A549 (cell line): ENCODE data around the gene FAM131B. TPM values are rescaled to one million over a fixed set of nuclear protein-coding genes. Genes with fewer than 3 reads are reported as not detected.

Experiments used
- ATAC-seq, 2 experiments: fragments of 200-7000 bp in 1 of 2; fragments of >200 bp in 1 of 2; cut with Nextera tagmentation in 1 of 2; cut with Tn5 transposase in 1 of 2; 3 replicates each; pipeline versions ENCODE4 v1.8.0 to v1.9.1; 2018 to 2020; ENCODE audit warnings: mild to moderate bottlenecking in 1 of 2, moderate library complexity in 1 of 2
- CTCF ChIA-PET: fragments of 300-600 bp; sonication (Branson Sonifier 250); formaldehyde crosslinking; extraction: SDS; loops from one replicate; lab custom pipeline; 2021; ENCODE audit warnings: antibody characterized with exemption, inconsistent platforms; lab: Yijun Ruan, JAX
- POLR2A ChIA-PET: fragments of 350-600 bp; formaldehyde crosslinking; extraction: SDS; loops from one replicate; lab custom pipeline; 2021; ENCODE audit warnings: antibody characterized with exemption, inconsistent platforms; lab: Yijun Ruan, JAX
- DNase-seq, 2 experiments: peaks; one replicate each; pipeline versions ENCODE4 v3.0.0 to v3.0.0-alpha.2; 2011 to 2016; ENCODE audit warnings: low read depth in 1 of 2, low spot score in 1 of 2
- FAIRE-seq: peaks from 2 replicates; lab custom pipeline; 2011; peaks lifted over from hg19 to GRCh38; lab: Jason Lieb, UNC
- H3K27ac ChIP-seq, 2 experiments: fragments of >200 bp; sonication (Bioruptor Twin); formaldehyde crosslinking; 3 replicates each; pipeline ENCODE4 v1.5.1; 2016 to 2017
- H3K4me1 ChIP-seq: fragments of >200 bp; sonication (Bioruptor Twin); formaldehyde crosslinking; 3 replicates; pipeline ENCODE4 v1.6.1; 2016
- H3K4me2 ChIP-seq: fragments of >200 bp; sonication (Bioruptor Twin); formaldehyde crosslinking; 3 replicates; pipeline ENCODE4 v1.6.1; 2016
- H3K4me3 ChIP-seq: fragments of >200 bp; sonication (Bioruptor Twin); formaldehyde crosslinking; 3 replicates; pipeline ENCODE4 v1.5.1; 2016
- H3K9me3 ChIP-seq: fragments of >200 bp; sonication (Bioruptor Twin); formaldehyde crosslinking; 3 replicates; pipeline ENCODE4 v1.6.1; 2016
- ATOH8 ChIP-seq: fragments of 250-450 bp; sonication (Bioruptor Pico); IDR thresholded peaks from 2 replicates; pipeline ENCODE4 v1.5.0; 2020; ENCODE audit warnings: low read depth, mild to moderate bottlenecking, moderate library complexity
- CBX2 ChIP-seq: fragments of 200-600 bp; sonication (generic); IDR thresholded peaks from 2 replicates; pipeline ENCODE4 v1.6.1; 2016; ENCODE audit warnings: low read depth, mild to moderate bottlenecking, borderline replicate concordance
- CBX8 ChIP-seq: fragments of 200-600 bp; sonication (generic); IDR thresholded peaks from 2 replicates; pipeline ENCODE4 v1.6.1; 2016
- CHD2 ChIP-seq: fragments of 150-350 bp; IDR thresholded peaks from 2 replicates; pipeline ENCODE4 v1.6.1; 2014; ENCODE audit warnings: low read length; ENCODE audit not compliant: partially characterized antibody
- EHMT2 ChIP-seq: fragments of 200-600 bp; sonication (generic); IDR thresholded peaks from 2 replicates; pipeline ENCODE4 v1.6.1; 2016; ENCODE audit warnings: antibody characterized with exemption, low read depth, mild to moderate bottlenecking, moderate library complexity
- HDAC2 ChIP-seq: fragments of 200-600 bp; sonication (generic); IDR thresholded peaks from 2 replicates; pipeline ENCODE4 v1.6.1; 2016
- HEYL ChIP-seq: fragments of 250-450 bp; sonication (Bioruptor Pico); IDR thresholded peaks from 2 replicates; pipeline ENCODE4 v1.8.0; 2021; ENCODE audit warnings: mild to moderate bottlenecking, moderate library complexity
- KDM5A ChIP-seq: fragments of 200-600 bp; sonication (generic); IDR thresholded peaks from 2 replicates; pipeline ENCODE4 v1.6.1; 2016; ENCODE audit warnings: antibody characterized with exemption, mild to moderate bottlenecking
- MAFK ChIP-seq: fragments of 450-650 bp; IDR thresholded peaks from 2 replicates; pipeline ENCODE4 v1.6.1; 2014; ENCODE audit not compliant: partially characterized antibody
- POLR2A ChIP-seq: IDR thresholded peaks from 2 replicates; pipeline ENCODE4 v1.6.1; 2012; ENCODE audit warnings: mild to moderate bottlenecking, low read length
- POLR2AphosphoS2 ChIP-seq: conservative IDR thresholded peaks from 2 replicates; pipeline ENCODE4 v1.6.1; 2012; ENCODE audit warnings: low read length, improper control_type of control experiment, inconsistent platforms
- RCOR1 ChIP-seq: fragments of 150-350 bp; IDR thresholded peaks from 2 replicates; pipeline ENCODE4 v1.6.1; 2014; ENCODE audit warnings: antibody characterized with exemption, low read length, low read depth
- WGBS: methylation state at CpG from one replicate; pipeline ENCODE4 v1.1.6; 2017; ENCODE audit errors: missing lambda C conversion rate; 5-methylcytosine and 5-hydroxymethylcytosine counted together
- polyA plus RNA-seq, 4 experiments: library from polyadenylated mRNA; depleted of rRNA in 3 of 4; stranded (reverse); fragments of >200 nt; fragmentation: RNase III in 1 of 4; extraction: RNeasy Plus Mini Kit Qiagen cat#74134 plus additional on column Dnase treatment in 1 of 4; gene quantifications; 2 replicates in 3 of 4; 3 replicates in 1 of 4; pipeline ENCODE4 v1.2.3, GENCODE V29; 2011 to 2017
- TF ChIP-seq, protein P1 (sequence below): fragments of 250-450 bp; sonication (Bioruptor Pico); IDR thresholded peaks from 2 replicates; pipeline ENCODE4 v1.5.0; 2021; ENCODE audit warnings: mild to moderate bottlenecking, moderate library complexity, borderline replicate concordance
- TF ChIP-seq, protein P2 (sequence below): fragments of 450-650 bp; IDR thresholded peaks from 2 replicates; pipeline ENCODE4 v1.6.1; 2014; ENCODE audit warnings: antibody characterized with exemption
- TF ChIP-seq, protein P3 (sequence below): fragments of >200 bp; sonication (Bioruptor Twin); formaldehyde crosslinking; IDR thresholded peaks from 3 replicates; pipeline ENCODE4 v1.5.1; 2016

Gene FAM131B
- polyA plus RNA-seq, 2 of the 4 experiments (the other 2 are of a cell fraction) = 0.19 to 0.52 TPM

- no peak for TF ChIP-seq POLR2A
- TF ChIP-seq EHMT2 = no peak
- TF ChIP-seq, protein P1, sequence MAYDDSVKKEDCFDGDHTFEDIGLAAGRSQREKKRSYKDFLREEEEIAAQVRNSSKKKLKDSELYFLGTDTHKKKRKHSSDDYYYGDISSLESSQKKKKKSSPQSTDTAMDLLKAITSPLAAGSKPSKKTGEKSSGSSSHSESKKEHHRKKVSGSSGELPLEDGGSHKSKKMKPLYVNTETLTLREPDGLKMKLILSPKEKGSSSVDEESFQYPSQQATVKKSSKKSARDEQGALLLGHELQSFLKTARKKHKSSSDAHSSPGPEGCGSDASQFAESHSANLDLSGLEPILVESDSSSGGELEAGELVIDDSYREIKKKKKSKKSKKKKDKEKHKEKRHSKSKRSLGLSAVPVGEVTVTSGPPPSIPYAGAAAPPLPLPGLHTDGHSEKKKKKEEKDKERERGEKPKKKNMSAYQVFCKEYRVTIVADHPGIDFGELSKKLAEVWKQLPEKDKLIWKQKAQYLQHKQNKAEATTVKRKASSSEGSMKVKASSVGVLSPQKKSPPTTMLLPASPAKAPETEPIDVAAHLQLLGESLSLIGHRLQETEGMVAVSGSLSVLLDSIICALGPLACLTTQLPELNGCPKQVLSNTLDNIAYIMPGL (CRISPR knock-in tag) = no peak
- no peak for TF ChIP-seq POLR2AphosphoS2
- no peak for TF ChIP-seq CHD2
- TF ChIP-seq CBX2 = no peak
- no peak for TF ChIP-seq MAFK
- TF ChIP-seq, protein P2, sequence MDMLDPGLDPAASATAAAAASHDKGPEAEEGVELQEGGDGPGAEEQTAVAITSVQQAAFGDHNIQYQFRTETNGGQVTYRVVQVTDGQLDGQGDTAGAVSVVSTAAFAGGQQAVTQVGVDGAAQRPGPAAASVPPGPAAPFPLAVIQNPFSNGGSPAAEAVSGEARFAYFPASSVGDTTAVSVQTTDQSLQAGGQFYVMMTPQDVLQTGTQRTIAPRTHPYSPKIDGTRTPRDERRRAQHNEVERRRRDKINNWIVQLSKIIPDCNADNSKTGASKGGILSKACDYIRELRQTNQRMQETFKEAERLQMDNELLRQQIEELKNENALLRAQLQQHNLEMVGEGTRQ = no peak
- TF ChIP-seq, all 56 proteins: peak for 0
These were observed 36.1 kb upstream of the FAM131B start (continued) for GRCh38 chr7:143398616-143399015.

DNA sequence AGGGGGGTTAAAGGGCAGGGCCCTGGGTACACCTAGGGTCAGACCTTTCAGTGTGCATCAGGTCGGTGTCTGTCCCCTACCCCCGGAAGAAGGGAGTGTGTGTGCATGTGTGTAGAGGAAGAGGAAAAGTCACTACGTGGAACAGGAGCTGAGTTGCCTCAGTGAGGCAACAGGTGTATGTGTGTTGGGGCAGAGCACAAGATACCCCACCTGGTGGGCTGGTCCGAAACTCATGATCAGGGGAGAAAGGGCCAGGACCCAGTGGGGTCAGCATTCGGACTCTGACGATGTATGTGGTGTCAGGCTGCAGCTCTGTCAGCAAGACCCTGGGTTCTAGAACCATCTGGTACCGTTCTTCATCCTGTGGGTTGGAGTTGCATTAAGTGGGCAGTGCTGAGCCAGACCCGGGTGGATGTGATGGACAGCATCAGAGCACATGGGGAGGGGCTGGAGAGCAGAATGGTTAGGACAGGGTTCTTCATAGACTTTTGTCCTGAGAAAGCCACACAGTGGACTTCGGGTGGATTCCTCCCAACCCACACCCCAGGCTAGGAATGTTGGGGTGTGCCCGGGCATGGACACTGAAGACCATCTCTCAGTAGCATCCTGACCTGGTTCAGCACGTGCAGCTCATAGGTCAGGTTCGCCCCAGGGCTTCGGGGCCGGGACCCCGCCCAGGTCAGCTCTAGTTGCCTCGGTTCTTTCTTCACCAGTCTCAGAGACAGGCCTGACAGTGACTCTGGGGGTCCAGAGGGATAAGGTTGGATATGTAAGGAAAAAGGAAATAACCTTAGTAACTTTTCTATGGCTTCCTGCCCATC, 35.4 kb upstream of the FAM131B start:
- no peak for FAIRE-seq

More for the DNA sequence above, 35.4 kb upstream of the FAM131B start:
- no peak overlapping the region for H3K4me3 ChIP-seq
- DNase-seq (no peak), ATAC-seq (no peak)
- no peaks in the 10 kb centered on the region for H3K9me3 ChIP-seq
- ChIA-PET CTCF (interaction anchor here (1.0 to 4.3 kb wide), 5 partner anchors 10 to 19 kb away, joined by 4 to 19 read pairs (median 10); partner anchors contain the start of gene EPHA1), POLR2A (no interaction called here)
- H3K4me2 ChIP-seq = no peak overlapping the region
- H3K4me1 ChIP-seq = peaks cover 2% of the 10 kb centered on the region; the same call in 1 of the 3 replicates
- no peak for TF ChIP-seq KDM5A
- TF ChIP-seq, protein P2 = no peak
- no peak for TF ChIP-seq POLR2AphosphoS2
- TF ChIP-seq ATOH8 (CRISPR knock-in tag) = no peak
- TF ChIP-seq CBX8 = no peak
- no peak for TF ChIP-seq HDAC2
- TF ChIP-seq, protein P3, sequence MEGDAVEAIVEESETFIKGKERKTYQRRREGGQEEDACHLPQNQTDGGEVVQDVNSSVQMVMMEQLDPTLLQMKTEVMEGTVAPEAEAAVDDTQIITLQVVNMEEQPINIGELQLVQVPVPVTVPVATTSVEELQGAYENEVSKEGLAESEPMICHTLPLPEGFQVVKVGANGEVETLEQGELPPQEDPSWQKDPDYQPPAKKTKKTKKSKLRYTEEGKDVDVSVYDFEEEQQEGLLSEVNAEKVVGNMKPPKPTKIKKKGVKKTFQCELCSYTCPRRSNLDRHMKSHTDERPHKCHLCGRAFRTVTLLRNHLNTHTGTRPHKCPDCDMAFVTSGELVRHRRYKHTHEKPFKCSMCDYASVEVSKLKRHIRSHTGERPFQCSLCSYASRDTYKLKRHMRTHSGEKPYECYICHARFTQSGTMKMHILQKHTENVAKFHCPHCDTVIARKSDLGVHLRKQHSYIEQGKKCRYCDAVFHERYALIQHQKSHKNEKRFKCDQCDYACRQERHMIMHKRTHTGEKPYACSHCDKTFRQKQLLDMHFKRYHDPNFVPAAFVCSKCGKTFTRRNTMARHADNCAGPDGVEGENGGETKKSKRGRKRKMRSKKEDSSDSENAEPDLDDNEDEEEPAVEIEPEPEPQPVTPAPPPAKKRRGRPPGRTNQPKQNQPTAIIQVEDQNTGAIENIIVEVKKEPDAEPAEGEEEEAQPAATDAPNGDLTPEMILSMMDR = no peak
- TF ChIP-seq CBX2 = no peak
- no peak for TF ChIP-seq RCOR1
- TF ChIP-seq HEYL (CRISPR knock-in tag) = no peak
- H3K27ac ChIP-seq = no peak overlapping the region
- 52% methylated on average over 14 of the region's 16 CpGs for WGBS
